OCI-LY7 (cell line): ENCODE data around the gene TEX2. TPM values are rescaled to one million over a fixed set of nuclear protein-coding genes. Genes with fewer than 3 reads are reported as not detected.

ENCODE experiments used
- BruUV-seq: library from RNA; stranded (reverse); fragments of 400-500 nt; replicated peaks from 2 replicates; lab custom pipeline; 2021; lab: Mats Ljungman, UMichigan
- CTCF ChIA-PET: fragments of 300-600 bp; sonication (Branson Sonifier 250); formaldehyde crosslinking; loops from one replicate; lab custom pipeline; 2022; ENCODE audit warnings: antibody characterized with exemption; ENCODE audit not compliant: unreplicated experiment; lab: Charles Lee
- POLR2A ChIA-PET: fragments of 300-600 bp; sonication (Branson Sonifier 250); formaldehyde crosslinking; loops from one replicate; lab custom pipeline; 2022; ENCODE audit warnings: antibody characterized with exemption; lab: Charles Lee
- DNase-seq: peaks from one replicate; pipeline ENCODE4 v3.0.0-alpha.2; 2015; ENCODE audit warnings: low spot score
- H2AFZ ChIP-seq: fragments of 200-600 bp; sonication (generic), shearing (Covaris generic); 2 replicates; pipeline ENCODE4 v1.6.1; 2014; ENCODE audit warnings: mild to moderate bottlenecking, antibody characterized with exemption, low read length, moderate library complexity
- H3K27ac ChIP-seq: fragments of 200-600 bp; sonication (generic); 2 replicates; pipeline ENCODE4 v1.5.1; 2014; ENCODE audit warnings: mixed run types, low read depth, mild to moderate bottlenecking, moderate library complexity, low read length, inconsistent platforms; ENCODE audit not compliant: poor library complexity, severe bottlenecking
- H3K36me3 ChIP-seq: fragments of 200-600 bp; sonication (generic); 2 replicates; pipeline ENCODE4 v1.6.1; 2014; ENCODE audit warnings: mild to moderate bottlenecking, antibody characterized with exemption, low read length, moderate library complexity, mixed read lengths; ENCODE audit not compliant: insufficient read depth
- H3K4me1 ChIP-seq: fragments of 200-600 bp; sonication (generic); 2 replicates; pipeline ENCODE4 v1.5.1; 2014; ENCODE audit warnings: mild to moderate bottlenecking, low read length; ENCODE audit not compliant: insufficient read depth, poor library complexity, severe bottlenecking
- H3K4me2 ChIP-seq: fragments of 200-600 bp; sonication (generic); 2 replicates; pipeline ENCODE4 v1.6.1; 2014; ENCODE audit warnings: mild to moderate bottlenecking, low read length
- H3K4me3 ChIP-seq: fragments of 200-600 bp; sonication (generic); 2 replicates; pipeline ENCODE4 v1.5.1; 2014; ENCODE audit warnings: mild to moderate bottlenecking, low read depth, low read length; ENCODE audit not compliant: poor library complexity, severe bottlenecking
- H3K79me2 ChIP-seq: fragments of 200-600 bp; sonication (generic); 2 replicates; pipeline ENCODE4 v1.6.1; 2016; ENCODE audit warnings: low read depth, mild to moderate bottlenecking, low read length, moderate library complexity, mixed read lengths; ENCODE audit not compliant: insufficient read depth
- H3K9me2 ChIP-seq: fragments of 200-600 bp; sonication (generic); 2 replicates; pipeline ENCODE4 v1.6.1; 2016; ENCODE audit warnings: mild to moderate bottlenecking, low read length, mixed read lengths; ENCODE audit not compliant: insufficient read depth
- H3K9me3 ChIP-seq: fragments of 200-600 bp; sonication (generic); 2 replicates; pipeline ENCODE4 v1.6.1; 2014; ENCODE audit warnings: mild to moderate bottlenecking, mixed run types, low read length, mixed read lengths
- H4K20me1 ChIP-seq: fragments of 200-600 bp; sonication (generic); 2 replicates; pipeline ENCODE4 v1.6.1; 2014; ENCODE audit warnings: mild to moderate bottlenecking, antibody characterized with exemption, low read length, moderate library complexity, mixed read lengths; ENCODE audit not compliant: insufficient read depth
- EZH2phosphoT487 ChIP-seq: fragments of 200-600 bp; sonication (generic); IDR thresholded peaks from 2 replicates; pipeline ENCODE4 v1.6.1; 2018; ENCODE audit warnings: low read depth, borderline replicate concordance, mild to moderate bottlenecking, mixed run types, antibody characterized with exemption, low read length, moderate library complexity, mixed read lengths
- intact Hi-C: fragments of 100-400 bp; cut with micrococcal nuclease; formaldehyde crosslinking; loops from one replicate; pipeline ENCODE4 v1.10.0; 2022; ENCODE audit not compliant: unreplicated experiment
- total RNA-seq, 2 experiments: library from RNA; depleted of rRNA in 1 of 2; stranded (reverse); fragments of >200 nt in 1 of 2; shearing (Covaris generic) in 1 of 2; gene quantifications; 2 replicates each; pipeline ENCODE4 v1.2.3, GENCODE V29; 2014 to 2022
- TF ChIP-seq, protein P1 (sequence below): fragments of 200-600 bp; sonication (generic); conservative IDR thresholded peaks from 2 replicates; pipeline ENCODE4 v1.5.1; 2014; ENCODE audit warnings: mild to moderate bottlenecking, antibody characterized with exemption, low read length, moderate library complexity, mixed read lengths

TEX2 gene
- total RNA-seq, 2 experiments from 2014 or later: 7.4 to 12.4 TPM

GRCh38 chr17:64216338-64217248 lies 46.5 kb downstream of the TEX2 start:
- Histone ChIP-seq H3K4me3 (no peak overlapping the region), H3K79me2 (no peaks in the 10 kb centered on the region), H3K27ac (no peak overlapping the region), H3K4me1 (no peaks in the 10 kb centered on the region), H2AFZ (no peak overlapping the region), H3K9me3 (no peaks in the 10 kb centered on the region), H3K4me2 (no peak overlapping the region), H3K36me3 (peaks cover 17% of the 10 kb centered on the region), H4K20me1 (no peaks in the 10 kb centered on the region), H3K9me2 (no peaks in the 10 kb centered on the region)
- no TSS peak for BruUV-seq
- TF ChIP-seq, protein P1, sequence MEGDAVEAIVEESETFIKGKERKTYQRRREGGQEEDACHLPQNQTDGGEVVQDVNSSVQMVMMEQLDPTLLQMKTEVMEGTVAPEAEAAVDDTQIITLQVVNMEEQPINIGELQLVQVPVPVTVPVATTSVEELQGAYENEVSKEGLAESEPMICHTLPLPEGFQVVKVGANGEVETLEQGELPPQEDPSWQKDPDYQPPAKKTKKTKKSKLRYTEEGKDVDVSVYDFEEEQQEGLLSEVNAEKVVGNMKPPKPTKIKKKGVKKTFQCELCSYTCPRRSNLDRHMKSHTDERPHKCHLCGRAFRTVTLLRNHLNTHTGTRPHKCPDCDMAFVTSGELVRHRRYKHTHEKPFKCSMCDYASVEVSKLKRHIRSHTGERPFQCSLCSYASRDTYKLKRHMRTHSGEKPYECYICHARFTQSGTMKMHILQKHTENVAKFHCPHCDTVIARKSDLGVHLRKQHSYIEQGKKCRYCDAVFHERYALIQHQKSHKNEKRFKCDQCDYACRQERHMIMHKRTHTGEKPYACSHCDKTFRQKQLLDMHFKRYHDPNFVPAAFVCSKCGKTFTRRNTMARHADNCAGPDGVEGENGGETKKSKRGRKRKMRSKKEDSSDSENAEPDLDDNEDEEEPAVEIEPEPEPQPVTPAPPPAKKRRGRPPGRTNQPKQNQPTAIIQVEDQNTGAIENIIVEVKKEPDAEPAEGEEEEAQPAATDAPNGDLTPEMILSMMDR: peak; percentile 32; the same call in 1 of the 2 replicates
- no peak for TF ChIP-seq EZH2phosphoT487
- DNase-seq: no peak
- intact Hi-C loops: no loop called here
- CTCF ChIA-PET: no interaction called here
- POLR2A ChIA-PET: no interaction called here

- no peak for DNase-seq
- ChIA-PET CTCF (no interaction called here), POLR2A (interaction anchor here (1.0 kb wide), 1 partner anchor 474 kb away, joined by 3 read pairs; no protein-coding TSS in a partner anchor)
- H3K27ac ChIP-seq: no peak overlapping the region
- no peaks in the 10 kb centered on the region for H3K9me2 ChIP-seq
- no peak overlapping the region for H3K4me3 ChIP-seq
- H3K79me2 ChIP-seq: no peaks in the 10 kb centered on the region
- no peaks in the 10 kb centered on the region for H3K4me1 ChIP-seq
- no peaks in the 10 kb centered on the region for H4K20me1 ChIP-seq
- no peaks in the 10 kb centered on the region for H3K9me3 ChIP-seq
- H2AFZ ChIP-seq: no peak overlapping the region
- H3K36me3 ChIP-seq: peaks cover 17% of the 10 kb centered on the region
- intact Hi-C loops: no loop called here
- no peak overlapping the region for H3K4me2 ChIP-seq
- BruUV-seq: no TSS peak
- TF ChIP-seq EZH2phosphoT487: no peak
- TF ChIP-seq, protein P1: no peak
Measured at GRCh38 chr17:64216000-64216337, 47.1 kb downstream of the TEX2 start.

GRCh38 chr17:64214950-64215349 lies 48.1 kb downstream of the TEX2 start:
- no peak for DNase-seq
- Histone ChIP-seq H3K9me3 (no peaks in the 10 kb centered on the region), H3K79me2 (no peaks in the 10 kb centered on the region), H3K27ac (no peak overlapping the region), H3K9me2 (no peaks in the 10 kb centered on the region), H3K36me3 (peaks cover 17% of the 10 kb centered on the region), H4K20me1 (no peaks in the 10 kb centered on the region), H3K4me3 (no peak overlapping the region), H3K4me2 (no peak overlapping the region), H2AFZ (no peak overlapping the region), H3K4me1 (no peaks in the 10 kb centered on the region)
- CTCF ChIA-PET: no interaction called here
- intact Hi-C loops: no loop called here
- no TSS peak for BruUV-seq
- TF ChIP-seq, protein P1: no peak
- no peak for TF ChIP-seq EZH2phosphoT487
- POLR2A ChIA-PET: interaction anchor here (1.0 kb wide), 1 partner anchor 473 kb away, joined by 3 read pairs; no protein-coding TSS in a partner anchor
